ENCODE measurements around the gene ISM1. TPM values are rescaled to one million over a fixed set of nuclear protein-coding genes. Genes with fewer than 3 reads are reported as not detected.

ISM1 gene
- total RNA-seq = not detected in 2 replicates

GRCh38 chr20:13220904-13221297 is at the start of gene ISM1:
TSS of gene ISM1 (plus strand) at chr20:13221274. CDS start at chr20:13221777, 503 bp downstream.

Other genes with a start within 250 kb of the ISM1 start
- 0.09 and 0.85 TPM in 2 replicates for gene SPTLC3, start 212.3 kb upstream of the ISM1 start, total RNA-seq